SK-N-SH (cell line): ENCODE results near the gene SLC17A2. TPM values are rescaled to one million over a fixed set of nuclear protein-coding genes. Genes with fewer than 3 reads are reported as not detected.

Source experiments
- CTCF ChIA-PET: fragments of 300-600, 350-600 bp; formaldehyde crosslinking; extraction: SDS; loops from one replicate; lab custom pipeline; 2021; lab: Yijun Ruan, JAX
- POLR2A ChIA-PET: fragments of 350-600 bp; sonication (Branson Sonifier 250); formaldehyde crosslinking; extraction: SDS; loops from one replicate; lab custom pipeline; 2020; ENCODE audit warnings: antibody characterized with exemption, inconsistent platforms; lab: Yijun Ruan, JAX
- DNase-seq: peaks from one replicate; pipeline ENCODE4 v3.0.0; 2012
- H2AFZ ChIP-seq: fragments of 200-600 bp; sonication (generic); 2 replicates; pipeline ENCODE4 v1.8.1; 2016; ENCODE audit warnings: antibody characterized with exemption, mild to moderate bottlenecking, low read depth
- H3F3A ChIP-seq: fragments of 200-600 bp; sonication (generic); replicated peaks from 2 replicates; pipeline ENCODE3; 2016; ENCODE audit warnings: antibody characterized with exemption, mild to moderate bottlenecking; ENCODE audit not compliant: insufficient read depth
- H3K27ac ChIP-seq, 2 experiments: fragments of 200-500 bp in 1 of 2; fragments of 200-600 bp in 1 of 2; sonication (Bioruptor generic) in 1 of 2; sonication (generic), shearing (Covaris generic) in 1 of 2; 2 replicates each; pipeline versions ENCODE4 v1.5.1 to v1.6.1; 2014 to 2016; ENCODE audit warnings: low read depth in 2 of 2, inconsistent platforms in 1 of 2, low read length in 1 of 2, mild to moderate bottlenecking in 1 of 2, mixed read lengths in 1 of 2
- H3K27me3 ChIP-seq: fragments of 200-600 bp; sonication (generic), shearing (Covaris generic); 2 replicates; pipeline ENCODE4 v1.6.1; 2016; ENCODE audit warnings: mixed run types; ENCODE audit not compliant: insufficient read depth
- H3K36me3 ChIP-seq, 2 experiments: fragments of 200-500 bp in 1 of 2; fragments of 200-600 bp in 1 of 2; sonication (Bioruptor generic) in 1 of 2; sonication (generic) in 1 of 2; replicated peaks in 1 of 2; 2 replicates each; pipeline versions ENCODE3 to v1.5.1; 2014 to 2016; ENCODE audit warnings: low read length in 1 of 2, mild to moderate bottlenecking in 1 of 2; ENCODE audit not compliant: insufficient read depth in 2 of 2, control insufficient read depth in 1 of 2
- H3K4me1 ChIP-seq, 2 experiments: fragments of 200-500 bp in 1 of 2; fragments of 200-600 bp in 1 of 2; sonication (Bioruptor generic) in 1 of 2; sonication (generic), shearing (Covaris generic) in 1 of 2; 2 replicates each; pipeline versions ENCODE4 v1.5.1 to v1.6.1; 2014 to 2016; ENCODE audit warnings: low read depth in 1 of 2, low read length in 1 of 2, mixed run types in 1 of 2; ENCODE audit not compliant: insufficient read depth in 2 of 2, control insufficient read depth in 1 of 2
- H3K4me2 ChIP-seq: fragments of 200-600 bp; sonication (generic), shearing (Covaris generic); 2 replicates; pipeline ENCODE4 v1.6.1; 2017; ENCODE audit warnings: mixed run types
- H3K4me3 ChIP-seq, 2 experiments: fragments of 200-500 bp in 1 of 2; fragments of 200-600 bp in 1 of 2; sonication (Bioruptor generic) in 1 of 2; sonication (generic), shearing (Covaris generic) in 1 of 2; 2 replicates each; pipeline versions ENCODE4 v1.5.1 to v1.8.1; 2014 to 2016; ENCODE audit warnings: low read depth in 2 of 2, inconsistent platforms in 1 of 2, low read length in 1 of 2, mild to moderate bottlenecking in 1 of 2, mixed read lengths in 1 of 2, moderate library complexity in 1 of 2
- H3K79me2 ChIP-seq: fragments of 200-600 bp; sonication (generic); 2 replicates; pipeline ENCODE4 v1.8.1; 2017; ENCODE audit warnings: mild to moderate bottlenecking; ENCODE audit not compliant: insufficient read depth
- H3K9ac ChIP-seq: fragments of 200-600 bp; sonication (generic); 2 replicates; pipeline ENCODE4 v1.6.1; 2017; ENCODE audit warnings: mixed run types
- H3K9me2 ChIP-seq: fragments of 200-600 bp; sonication (generic); 2 replicates; pipeline ENCODE4 v1.6.1; 2017; ENCODE audit warnings: mixed run types
- H3K9me3 ChIP-seq: fragments of 200-600 bp; sonication (generic); 2 replicates; pipeline ENCODE4 v1.6.1; 2017; ENCODE audit warnings: mixed run types, mild to moderate bottlenecking, moderate library complexity
- H4K20me1 ChIP-seq: fragments of 200-600 bp; sonication (generic); 2 replicates; pipeline ENCODE4 v1.6.1; 2017; ENCODE audit warnings: mild to moderate bottlenecking, mixed run types; ENCODE audit not compliant: insufficient read depth
- FOXM1 ChIP-seq: IDR thresholded peaks from 2 replicates; pipeline ENCODE4 v1.4.0; 2012; ENCODE audit warnings: low read depth, mild to moderate bottlenecking
- GABPA ChIP-seq: IDR thresholded peaks from 2 replicates; pipeline ENCODE4 v1.4.0; 2012; ENCODE audit warnings: low read depth, mild to moderate bottlenecking
- GATA2 ChIP-seq: sonication (generic); formaldehyde crosslinking; IDR thresholded peaks from 2 replicates; pipeline ENCODE4 v1.5.0; 2020; ENCODE audit warnings: mild to moderate bottlenecking, missing genetic modification reagents
- JUND ChIP-seq: IDR thresholded peaks from 2 replicates; pipeline ENCODE4 v1.4.0; 2012
- MAX ChIP-seq: IDR thresholded peaks from 2 replicates; pipeline ENCODE4 v1.4.0; 2012; ENCODE audit warnings: low read depth
- MXI1 ChIP-seq: IDR thresholded peaks from 2 replicates; pipeline ENCODE4 v1.6.1; 2012; ENCODE audit warnings: mild to moderate bottlenecking, low read depth, low read length, improper control_type of control experiment
- PBX3 ChIP-seq: IDR thresholded peaks from 2 replicates; pipeline ENCODE4; 2012
- POLR2AphosphoS5 ChIP-seq: IDR thresholded peaks from 2 replicates; pipeline ENCODE4 v1.6.1; 2012; ENCODE audit warnings: low read depth, low read length
- RAD21 ChIP-seq: IDR thresholded peaks from 2 replicates; pipeline ENCODE4 v1.6.1; 2012; ENCODE audit warnings: mild to moderate bottlenecking, low read length
- RCOR1 ChIP-seq: fragments of 150-350 bp; IDR thresholded peaks from 2 replicates; pipeline ENCODE4 v1.6.1; 2017; ENCODE audit warnings: antibody characterized with exemption, low read length
- REST ChIP-seq: IDR thresholded peaks from 2 replicates; pipeline ENCODE4 v1.6.1; 2012; ENCODE audit warnings: mild to moderate bottlenecking, low read depth, low read length, moderate library complexity
- RFX5 ChIP-seq: IDR thresholded peaks from 2 replicates; pipeline ENCODE4 v1.6.1; 2012; ENCODE audit warnings: mild to moderate bottlenecking, improper control_type of control experiment, low read length
- SIN3A ChIP-seq: IDR thresholded peaks from 2 replicates; pipeline ENCODE4 v1.6.1; 2012; ENCODE audit warnings: low read depth, mild to moderate bottlenecking, low read length, moderate library complexity, borderline replicate concordance
- TCF12 ChIP-seq: IDR thresholded peaks from 2 replicates; pipeline ENCODE4 v1.4.0; 2012
- USF2 ChIP-seq: fragments of 150-350 bp; IDR thresholded peaks from 2 replicates; pipeline ENCODE4 v1.6.1; 2017; ENCODE audit warnings: antibody characterized with exemption, low read length, low read depth, borderline replicate concordance
- WGBS: methylation state at CpG from one replicate; pipeline ENCODE4 v1.1.6; 2017; ENCODE audit warnings: low lambda C conversion rate; 5-methylcytosine and 5-hydroxymethylcytosine counted together
- polyA plus RNA-seq, 3 experiments: library from polyadenylated mRNA; depleted of rRNA; stranded (reverse); fragments of >200 nt; gene quantifications; 2 replicates each; pipeline ENCODE4 v1.2.3, GENCODE V29; 2012

The SLC17A2 gene
- polyA plus RNA-seq, 1 of the 3 experiments (the other 2 are of a cell fraction) = not detected

- TF ChIP-seq REST = no peak
- TF ChIP-seq MAX = no peak
- no peak for TF ChIP-seq GABPA
- no peak for TF ChIP-seq RFX5
- no peak for TF ChIP-seq PBX3
- TF ChIP-seq RAD21 = no peak
- no peak for TF ChIP-seq JUND
- TF ChIP-seq TCF12 = no peak
Measured at GRCh38 chr6:25959890-25960536, 29.5 kb upstream of the SLC17A2 start (continued).

- no peak overlapping the region for H3K9ac ChIP-seq
- no peaks in the 10 kb centered on the region for H3K4me1 ChIP-seq
- no peak overlapping the region for H3K4me2 ChIP-seq
- H3F3A ChIP-seq = no peaks in the 10 kb centered on the region
- no peaks in the 10 kb centered on the region for H3K36me3 ChIP-seq
- no peak for DNase-seq
- no peaks in the 10 kb centered on the region for H3K9me2 ChIP-seq
- H3K9me3 ChIP-seq = no peaks in the 10 kb centered on the region
- no peak overlapping the region; the same call in 1 of the 2 replicates for H2AFZ ChIP-seq
- H3K27ac ChIP-seq = no peak overlapping the region
- H3K27me3 ChIP-seq = no peaks in the 10 kb centered on the region
- ChIA-PET POLR2A (no interaction called here), CTCF (interaction anchor here (0.6 to 0.9 kb wide), 2 partner anchors 33 to 1319 kb away, joined by 3 to 6 read pairs; no protein-coding TSS in a partner anchor)
- no peak overlapping the region for H3K4me3 ChIP-seq
- WGBS = 62% methylated on average over 3 of the region's 3 CpGs
- H3K79me2 ChIP-seq = no peaks in the 10 kb centered on the region
- H4K20me1 ChIP-seq = no peaks in the 10 kb centered on the region
- no peak for TF ChIP-seq USF2
- no peak for TF ChIP-seq MXI1
- no peak for TF ChIP-seq SIN3A
- no peak for TF ChIP-seq MAX
- no peak for TF ChIP-seq TCF12
- TF ChIP-seq FOXM1 = no peak
- TF ChIP-seq GATA2 = no peak
- TF ChIP-seq RCOR1 = no peak
- no peak for TF ChIP-seq POLR2AphosphoS5
- TF ChIP-seq, all 33 proteins: peak for 0
Measured at GRCh38 chr6:25958700-25959162, 28.2 kb upstream of the SLC17A2 start.
